GM18520 (cell line): ENCODE measurements around the gene ATP6V0A4.
"Not testable (repeated sequence)": the region's sequence is repeated elsewhere in the genome, so short reads cannot be mapped to it uniquely, and the experiment has no call there.

Source experiments
- ATAC-seq: cut with Tn5 transposase; IDR thresholded peaks from one replicate; pipeline ENCODE4 v1.9.1; 2021; ENCODE audit not compliant: unreplicated experiment

The ATP6V0A4 gene

GRCh38 chr7:138705167-138705566 lies 92.8 kb downstream of the ATP6V0A4 start:
- ATAC-seq, result no peak

- ATAC-seq, result no peak
Observed at GRCh38 chr7:138701537-138701923, 96.5 kb downstream of the ATP6V0A4 start.

GRCh38 chr7:138700857-138701536 lies 97.0 kb downstream of the ATP6V0A4 start, which contains the start of gene SVOPL:
SVOPL (minus strand) TSS chr7:138701362; CDS start chr7:138679045, 22,317 bp downstream.
- no peak for ATAC-seq

- no peak for ATAC-seq
Observed at GRCh38 chr7:138699661-138700060, 98.3 kb downstream of the ATP6V0A4 start.

- ATAC-seq, result no peak
Observed at GRCh38 chr7:138698281-138698680, 99.7 kb downstream of the ATP6V0A4 start.

GRCh38 chr7:138697535-138698182 lies 100.3 kb downstream of the ATP6V0A4 start:
- ATAC-seq, result no peak

- not testable (repeated sequence) for ATAC-seq
Observed at GRCh38 chr7:138695776-138696175, 102.2 kb downstream of the ATP6V0A4 start.

- no peak for ATAC-seq
Observed at GRCh38 chr7:138695106-138695505, 102.9 kb downstream of the ATP6V0A4 start.

- no peak for ATAC-seq
Observed at GRCh38 chr7:138691178-138691577, 106.8 kb downstream of the ATP6V0A4 start.

GRCh38 chr7:138690495-138690894 lies 107.5 kb downstream of the ATP6V0A4 start:
- no peak for ATAC-seq

- ATAC-seq, result not testable (repeated sequence)
Observed at GRCh38 chr7:138688037-138688436, 110.0 kb downstream of the ATP6V0A4 start.

- no peak for ATAC-seq
Observed at GRCh38 chr7:138684340-138684739, 113.7 kb downstream of the ATP6V0A4 start.

GRCh38 chr7:138679793-138680192 lies 118.2 kb downstream of the ATP6V0A4 start:
- ATAC-seq, result no peak

- ATAC-seq, result no peak
Observed at GRCh38 chr7:138670594-138670993, 127.4 kb downstream of the ATP6V0A4 start.

GRCh38 chr7:138669364-138669763 lies 128.6 kb downstream of the ATP6V0A4 start:
- no peak for ATAC-seq

- ATAC-seq, result no peak
Observed at GRCh38 chr7:138668946-138669345, 129.1 kb downstream of the ATP6V0A4 start.

- ATAC-seq, result no peak
Observed at GRCh38 chr7:138668229-138668596, 129.8 kb downstream of the ATP6V0A4 start.

- ATAC-seq, result no peak
Observed at GRCh38 chr7:138667535-138668228, 130.3 kb downstream of the ATP6V0A4 start.

- ATAC-seq, result no peak
Observed at GRCh38 chr7:138666385-138666784, 131.6 kb downstream of the ATP6V0A4 start.

GRCh38 chr7:138665669-138666140 lies 132.3 kb downstream of the ATP6V0A4 start:
- no peak for ATAC-seq

- no peak for ATAC-seq
Observed at GRCh38 chr7:138665249-138665648, 132.7 kb downstream of the ATP6V0A4 start.
